ENCODE results near the gene KIAA0586. TPM values are rescaled to one million over a fixed set of nuclear protein-coding genes. Genes with fewer than 3 reads are reported as not detected.

KIAA0586 gene
- polyA plus RNA-seq, 2 of the 4 experiments (the other 2 are of a cell fraction): 10.6 to 22.2 TPM

- no peak overlapping the region for H3K27ac ChIP-seq
- H3K4me1 ChIP-seq: no peaks in the 10 kb centered on the region
- no peak for FAIRE-seq
- no peaks in the 10 kb centered on the region for H3K9me3 ChIP-seq
- no peak overlapping the region for H3K4me2 ChIP-seq
- ChIA-PET POLR2A (no interaction called here), CTCF (no interaction called here)
- WGBS (ENCODE audit: missing lambda C conversion rate): 41% methylated on average over 11 of the region's 11 CpGs
- ATAC-seq: no peak
- TF ChIP-seq FOSB (CRISPR knock-in tag; IDR thresholded peaks at IDR 0.05) (no peak), EHF (CRISPR knock-in tag; IDR thresholded peaks at IDR 0.05) (no peak), HDAC2 (IDR thresholded peaks at IDR 0.05) (no peak), RAD21 (conservative IDR thresholded peaks at IDR 0.05 in 1 of 2, IDR thresholded peaks at IDR 0.05 in 1 of 2) (no peak), JUN (IDR thresholded peaks at IDR 0.05) (no peak), RARB (CRISPR knock-in tag; IDR thresholded peaks at IDR 0.05) (no peak), EHMT2 (IDR thresholded peaks at IDR 0.05; ENCODE audit: low read depth) (no peak), MAX (IDR thresholded peaks at IDR 0.05) (no peak), ZNF302 (CRISPR knock-in tag; IDR thresholded peaks at IDR 0.05) (no peak), CEBPB (IDR thresholded peaks at IDR 0.05) (no peak), EP300 (IDR thresholded peaks at IDR 0.05) (no peak), SMC3 (IDR thresholded peaks at IDR 0.05) (no peak), RCOR1 (IDR thresholded peaks at IDR 0.05; ENCODE audit: low read depth, low read length) (no peak), KDM5A (IDR thresholded peaks at IDR 0.05) (no peak), MAFK (IDR thresholded peaks at IDR 0.05; ENCODE audit: partially characterized antibody) (no peak), MYC (IDR thresholded peaks at IDR 0.05; ENCODE audit: borderline replicate concordance, low read length) (no peak)
- DNase-seq (ENCODE audit: low read depth in 1 of 2, low spot score in 1 of 2): no peak
- H3K4me3 ChIP-seq: no peak overlapping the region
Observed at GRCh38 chr14:58598804-58599525, 171.4 kb downstream of the KIAA0586 start.

- TF ChIP-seq KDM5A (IDR thresholded peaks at IDR 0.05): no peak
- no peak for TF ChIP-seq CHD2 (IDR thresholded peaks at IDR 0.05; ENCODE audit: low read length, partially characterized antibody)
- no peak for TF ChIP-seq ATOH8 (CRISPR knock-in tag; IDR thresholded peaks at IDR 0.05; ENCODE audit: low read depth)
- no peak for TF ChIP-seq CBX2 (IDR thresholded peaks at IDR 0.05; ENCODE audit: borderline replicate concordance, low read depth)
- TF ChIP-seq CTCF (IDR thresholded peaks at IDR 0.05): no peak
- no peak for TF ChIP-seq FOSB (CRISPR knock-in tag; IDR thresholded peaks at IDR 0.05)
- TF ChIP-seq ZC3H11A (IDR thresholded peaks at IDR 0.05): no peak
- TF ChIP-seq CBX8 (IDR thresholded peaks at IDR 0.05): no peak
- no peak for TF ChIP-seq ZSCAN20 (CRISPR knock-in tag; IDR thresholded peaks at IDR 0.05)
- TF ChIP-seq BHLHE40 (IDR thresholded peaks at IDR 0.05; ENCODE audit: low read depth, low read length): no peak
- no peak for TF ChIP-seq BCL3 (IDR thresholded peaks at IDR 0.05)
- TF ChIP-seq FOXS1 (CRISPR knock-in tag; IDR thresholded peaks at IDR 0.05): no peak
- no peak for TF ChIP-seq KDM1A (IDR thresholded peaks at IDR 0.05; ENCODE audit: low read depth)
- CTCF ChIA-PET: no interaction called here
Observed at GRCh38 chr14:58599707-58600106, 172.2 kb downstream of the KIAA0586 start.

More at GRCh38 chr14:58599707-58600106, 172.2 kb downstream of the KIAA0586 start:
- no peak for DNase-seq (ENCODE audit: low read depth in 1 of 2, low spot score in 1 of 2)
- Histone ChIP-seq H3K4me1 (no peaks in the 10 kb centered on the region), H3K4me2 (no peak overlapping the region), H3K27ac (no peak overlapping the region), H3K9me3 (no peaks in the 10 kb centered on the region), H3K4me3 (no peak overlapping the region)
- POLR2A ChIA-PET: no interaction called here
- ATAC-seq: no peak
- WGBS (ENCODE audit: missing lambda C conversion rate): 35% methylated on average over 2 of the region's 2 CpGs
- no peak for FAIRE-seq

Small RNAs within 50 kb of the gene (small RNA-seq; reads per million reads assigned to genes)
- gene HSBP1P1 (0 reads per million in 6 experiments), gene RF00019 (0 reads per million in 6 experiments)

Other genes with a start within 250 kb of the KIAA0586 start
- 100 and 101 TPM in 2 replicates for gene ACTR10, start 227.6 kb upstream of the KIAA0586 start, polyA plus RNA-seq (2011; rRNA removed)
- gene ACTR10, start 227.6 kb upstream of the KIAA0586 start, polyA plus RNA-seq (2017; fragmentation: RNase III; extraction: RNeasy Plus Mini Kit Qiagen cat#74134 plus additional on column Dnase treatment): 47.1 to 53.8 TPM (median 47.9 TPM) in 3 replicates
- 410 and 411 TPM in 2 replicates for gene PSMA3, start 182.9 kb upstream of the KIAA0586 start, polyA plus RNA-seq (2011; rRNA removed)
- 260 to 286 TPM (median 261 TPM) in 3 replicates for gene PSMA3, start 182.9 kb upstream of the KIAA0586 start, polyA plus RNA-seq (2017; fragmentation: RNase III; extraction: RNeasy Plus Mini Kit Qiagen cat#74134 plus additional on column Dnase treatment)
- gene ARID4A, start 129.2 kb upstream of the KIAA0586 start, polyA plus RNA-seq (2011; rRNA removed): 9.3 and 15.1 TPM in 2 replicates
- 6.9 to 9.7 TPM (median 9.0 TPM) in 3 replicates for gene ARID4A, start 129.2 kb upstream of the KIAA0586 start, polyA plus RNA-seq (2017; fragmentation: RNase III; extraction: RNeasy Plus Mini Kit Qiagen cat#74134 plus additional on column Dnase treatment)
- gene TOMM20L, start 31.8 kb upstream of the KIAA0586 start, polyA plus RNA-seq (2011; rRNA removed): not detected in 2 replicates
- not detected in 3 replicates for gene TOMM20L, start 31.8 kb upstream of the KIAA0586 start, polyA plus RNA-seq (2017; fragmentation: RNase III; extraction: RNeasy Plus Mini Kit Qiagen cat#74134 plus additional on column Dnase treatment)
- gene TIMM9, start 188 bp upstream of the KIAA0586 start, polyA plus RNA-seq (2011; rRNA removed): 64.0 and 70.1 TPM in 2 replicates
- gene TIMM9, start 188 bp upstream of the KIAA0586 start, polyA plus RNA-seq (2017; fragmentation: RNase III; extraction: RNeasy Plus Mini Kit Qiagen cat#74134 plus additional on column Dnase treatment): 96.3 to 107 TPM (median 101 TPM) in 3 replicates
- gene DACT1, start 210.2 kb downstream of the KIAA0586 start, polyA plus RNA-seq (2011; rRNA removed): 0.37 and 0.45 TPM in 2 replicates
- gene DACT1, start 210.2 kb downstream of the KIAA0586 start, polyA plus RNA-seq (2017; fragmentation: RNase III; extraction: RNeasy Plus Mini Kit Qiagen cat#74134 plus additional on column Dnase treatment): 0.68 to 0.89 TPM (median 0.84 TPM) in 3 replicates

Data from A549 (cell line).